ES-I3 (cell line): Measurements from ENCODE around the gene AREG.
"Not testable (repeated sequence)": the region's sequence is repeated elsewhere in the genome, so short reads cannot be mapped to it uniquely, and the experiment has no call there.

Source experiments
- H3K36me3 ChIP-seq: 2 replicates; pipeline ENCODE4 v1.6.1; 2013; ENCODE audit warnings: mild to moderate bottlenecking, low read length, control low read depth, moderate library complexity; ENCODE audit not compliant: insufficient read depth
- H3K4me1 ChIP-seq: 2 replicates; pipeline ENCODE4 v1.6.1; 2013; ENCODE audit warnings: mild to moderate bottlenecking, control low read depth, low read length; ENCODE audit not compliant: insufficient read depth
- H3K9ac ChIP-seq: 2 replicates; pipeline ENCODE4 v1.6.1; 2013; ENCODE audit warnings: low read depth, mild to moderate bottlenecking, low read length, moderate library complexity
- H3K9me3 ChIP-seq: 2 replicates; pipeline ENCODE4 v1.6.1; 2013; ENCODE audit warnings: mild to moderate bottlenecking, low read length, moderate library complexity; ENCODE audit not compliant: control insufficient read depth, insufficient read depth

Gene AREG, protein sequence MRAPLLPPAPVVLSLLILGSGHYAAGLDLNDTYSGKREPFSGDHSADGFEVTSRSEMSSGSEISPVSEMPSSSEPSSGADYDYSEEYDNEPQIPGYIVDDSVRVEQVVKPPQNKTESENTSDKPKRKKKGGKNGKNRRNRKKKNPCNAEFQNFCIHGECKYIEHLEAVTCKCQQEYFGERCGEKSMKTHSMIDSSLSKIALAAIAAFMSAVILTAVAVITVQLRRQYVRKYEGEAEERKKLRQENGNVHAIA

DNA sequence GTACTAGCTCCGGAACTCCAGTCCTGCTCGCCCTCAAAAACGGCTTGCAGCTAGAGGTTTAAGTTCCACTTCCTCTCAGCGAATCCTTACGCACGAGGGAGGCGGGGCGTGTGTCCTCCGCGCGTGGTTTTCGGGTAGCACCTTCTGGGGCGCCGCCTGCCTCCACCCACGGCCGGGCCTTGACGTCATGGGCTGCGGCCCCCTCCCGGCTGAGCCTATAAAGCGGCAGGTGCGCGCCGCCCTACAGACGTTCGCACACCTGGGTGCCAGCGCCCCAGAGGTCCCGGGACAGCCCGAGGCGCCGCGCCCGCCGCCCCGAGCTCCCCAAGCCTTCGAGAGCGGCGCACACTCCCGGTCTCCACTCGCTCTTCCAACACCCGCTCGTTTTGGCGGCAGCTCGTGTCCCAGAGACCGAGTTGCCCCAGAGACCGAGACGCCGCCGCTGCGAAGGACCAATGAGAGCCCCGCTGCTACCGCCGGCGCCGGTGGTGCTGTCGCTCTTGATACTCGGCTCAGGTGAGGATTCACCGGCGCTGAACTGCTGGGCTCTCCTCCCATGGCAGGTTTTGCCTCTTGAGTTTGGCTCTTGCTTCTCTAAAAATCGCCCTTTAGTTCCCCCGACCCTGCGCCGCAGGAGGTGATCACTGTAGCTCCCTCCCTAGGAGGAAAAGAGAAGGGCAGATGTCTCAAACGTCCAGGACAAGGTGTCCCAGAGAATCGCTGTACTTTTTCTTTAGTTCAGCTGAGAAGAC is at the start of gene AREG:
TSS of gene AREG (plus strand) at position 246 of the 752 bp plus-strand sequence. CDS start at position 456, 210 bp downstream.
- Histone ChIP-seq H3K4me1 (no peaks in the 10 kb centered on the region), H3K9me3 (no peaks in the 10 kb centered on the region), H3K9ac (peak within 1 kb of the TSS; percentile 62), H3K36me3 (no peaks in the 10 kb centered on the region)

DNA sequence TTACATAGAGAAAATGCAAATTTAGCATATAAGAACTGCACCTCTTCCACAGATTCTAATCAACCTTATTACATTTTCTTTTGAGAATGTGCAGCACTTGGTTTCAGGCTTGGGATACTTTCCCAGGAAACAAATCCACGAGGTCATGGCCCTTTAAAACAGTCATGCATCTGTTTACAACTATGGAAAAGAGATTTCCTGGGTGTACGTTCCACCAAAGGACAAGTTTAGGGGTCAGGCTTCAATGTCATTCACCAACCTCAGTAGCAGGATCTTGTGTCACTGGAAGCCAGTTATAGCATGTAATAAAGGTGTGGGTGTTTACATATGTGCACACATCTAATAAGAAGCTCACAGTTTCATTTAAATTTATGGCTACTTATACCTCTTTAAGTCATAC is 49.3 kb upstream of the AREG start:
- no peaks in the 10 kb centered on the region for H3K4me1 ChIP-seq
- H3K9ac ChIP-seq = no peak overlapping the region
- H3K9me3 ChIP-seq = no peaks in the 10 kb centered on the region
- H3K36me3 ChIP-seq = no peaks in the 10 kb centered on the region

DNA sequence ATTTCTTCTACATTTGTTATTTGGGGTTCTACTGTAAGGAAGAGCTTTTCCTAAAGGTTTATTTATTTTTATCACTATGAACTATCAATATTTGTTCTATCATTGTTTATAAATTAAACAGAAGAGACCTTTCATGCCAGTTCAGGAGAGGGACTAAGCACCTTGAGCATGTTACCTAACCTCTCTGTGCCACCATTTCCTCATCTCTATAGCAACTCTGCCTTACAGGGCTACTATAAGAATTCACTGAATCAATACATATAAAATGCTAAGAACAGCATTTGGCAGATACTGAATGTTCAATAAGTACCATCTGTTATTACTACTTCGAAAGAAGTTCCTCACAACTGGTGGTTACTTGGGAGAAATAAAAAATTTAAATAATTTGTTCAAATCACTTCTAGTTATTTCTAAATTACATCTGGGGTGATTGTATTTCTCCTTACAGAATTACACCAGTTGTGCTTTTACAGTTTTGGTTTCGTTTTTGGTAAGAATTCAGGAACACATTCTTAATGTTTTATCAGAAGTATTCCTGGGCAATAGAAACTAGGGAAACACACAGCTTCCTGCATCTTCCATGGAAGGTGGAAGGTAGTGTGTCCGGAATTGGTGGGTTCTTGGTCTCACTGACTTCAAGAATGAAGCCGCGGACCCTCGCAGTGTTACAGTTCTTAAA is 47.0 kb upstream of the AREG start:
- Histone ChIP-seq H3K36me3 (no peaks in the 10 kb centered on the region), H3K4me1 (no peaks in the 10 kb centered on the region), H3K9me3 (no peaks in the 10 kb centered on the region), H3K9ac (no peak overlapping the region)

DNA sequence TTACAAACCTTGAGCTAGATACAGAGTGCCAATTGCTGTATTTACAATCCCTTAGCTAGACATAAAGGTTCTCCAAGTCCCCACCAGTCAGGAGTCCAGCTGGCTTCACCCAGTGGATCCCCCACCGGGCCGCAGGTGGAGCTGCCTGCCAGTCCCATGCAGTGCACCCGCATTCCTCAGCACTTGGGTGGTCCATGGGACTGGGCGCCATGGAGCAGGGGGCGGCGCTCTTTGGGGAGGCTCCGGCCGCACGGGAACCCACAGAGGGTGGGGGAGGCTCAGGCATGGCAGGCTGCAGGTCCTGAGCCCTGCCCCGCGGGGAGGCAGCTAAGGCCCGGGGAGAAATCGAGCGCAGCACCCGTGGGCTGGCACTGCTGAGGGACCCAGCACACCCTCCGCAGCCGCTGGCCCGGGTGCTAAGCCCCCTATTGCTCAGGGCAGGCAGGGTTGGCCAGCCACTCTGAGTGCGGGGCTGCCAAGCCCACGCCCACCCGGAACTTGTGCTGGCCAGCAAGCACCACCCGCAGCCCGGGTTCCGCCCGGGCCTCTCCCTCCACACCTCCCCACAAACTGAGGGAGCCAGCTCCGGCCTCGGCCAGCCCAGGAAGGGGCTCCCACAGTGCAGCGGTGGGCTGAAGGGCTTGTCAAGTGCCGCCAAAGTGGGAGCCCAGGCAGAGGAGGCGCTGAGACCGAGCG is 45.9 kb upstream of the AREG start:
- not testable (repeated sequence) for H3K9ac ChIP-seq, H3K36me3 ChIP-seq, H3K9me3 ChIP-seq, H3K4me1 ChIP-seq

DNA sequence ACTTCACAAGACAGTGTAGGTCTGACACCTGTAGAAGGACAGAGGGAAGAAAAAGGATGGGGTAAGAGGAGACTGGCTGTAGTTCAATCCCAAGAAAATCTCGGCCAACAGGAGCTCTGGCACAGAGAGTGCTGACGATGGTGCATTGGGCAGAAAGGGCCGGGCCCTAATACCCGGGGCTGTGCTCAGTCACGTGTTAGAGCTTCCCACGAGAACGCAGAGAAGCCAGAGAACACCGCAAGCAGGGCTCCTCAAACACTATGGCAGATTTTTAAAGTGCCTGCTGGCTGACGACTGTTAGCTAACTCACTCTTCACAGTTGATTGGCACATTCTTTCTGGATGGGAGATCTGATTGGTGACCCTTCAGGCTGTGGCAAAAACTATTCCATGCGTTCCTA is 44.5 kb upstream of the AREG start:
- Histone ChIP-seq H3K36me3 (no peaks in the 10 kb centered on the region), H3K9ac (no peak overlapping the region), H3K9me3 (no peaks in the 10 kb centered on the region), H3K4me1 (no peaks in the 10 kb centered on the region)

DNA sequence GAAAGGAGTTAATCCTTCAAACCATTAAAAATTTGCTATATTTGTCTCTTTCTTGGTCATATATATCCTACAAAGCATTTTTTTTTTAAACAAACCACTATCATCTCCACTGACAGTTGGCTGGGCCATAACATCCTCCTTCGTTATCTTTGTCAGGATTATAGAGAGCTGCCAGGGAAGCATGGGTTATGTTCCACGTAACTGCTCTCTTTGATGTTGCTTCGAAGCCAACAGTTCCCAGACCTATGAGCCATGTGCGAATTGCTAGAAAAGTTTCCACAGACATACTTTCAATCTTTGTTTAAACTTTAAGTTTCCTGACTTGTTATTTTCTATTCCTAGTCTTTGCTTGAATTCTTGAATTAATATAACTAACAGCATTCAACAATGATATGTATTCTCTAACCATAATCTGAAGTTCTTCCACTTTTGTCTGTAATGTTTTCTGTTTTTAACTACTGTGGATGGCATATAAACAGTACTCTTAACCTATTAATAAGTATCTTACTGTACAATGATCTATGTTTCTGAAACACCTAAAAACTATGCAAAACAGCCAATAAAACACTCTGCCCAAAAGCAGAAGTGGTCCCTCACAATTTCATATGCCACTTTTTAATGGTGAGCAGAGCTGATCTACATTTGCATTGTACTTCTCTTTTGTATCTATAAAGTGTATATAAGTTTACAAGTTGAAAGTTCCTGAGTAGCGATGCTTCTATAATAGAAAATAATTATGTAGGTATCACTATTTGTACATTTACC is 42.1 kb upstream of the AREG start:
- no peak overlapping the region for H3K9ac ChIP-seq
- no peaks in the 10 kb centered on the region for H3K9me3 ChIP-seq
- no peaks in the 10 kb centered on the region for H3K36me3 ChIP-seq
- no peaks in the 10 kb centered on the region; the same call in 1 of the 2 replicates for H3K4me1 ChIP-seq

DNA sequence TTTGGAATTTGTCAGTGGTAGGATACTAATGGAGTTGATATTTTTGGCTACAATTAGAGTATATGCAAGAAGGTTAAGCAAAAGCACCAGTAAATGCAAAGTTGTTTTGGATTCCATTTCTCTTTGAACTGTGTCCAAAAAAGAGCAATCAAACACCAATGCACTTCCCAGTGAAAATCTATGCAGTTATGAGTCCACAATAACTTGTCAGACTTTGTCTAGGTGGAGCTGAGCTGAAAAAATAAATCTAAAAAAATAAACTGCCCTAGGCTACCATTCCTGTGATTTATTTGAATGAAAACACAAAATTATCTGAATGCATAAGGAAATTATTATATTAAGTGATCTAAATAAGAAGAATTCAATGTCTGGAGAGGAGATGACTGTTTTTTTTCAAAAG is 37.0 kb upstream of the AREG start:
- no peak overlapping the region for H3K9ac ChIP-seq
- no peaks in the 10 kb centered on the region for H3K9me3 ChIP-seq
- no peaks in the 10 kb centered on the region for H3K36me3 ChIP-seq
- peaks cover 13% of the 10 kb centered on the region for H3K4me1 ChIP-seq

DNA sequence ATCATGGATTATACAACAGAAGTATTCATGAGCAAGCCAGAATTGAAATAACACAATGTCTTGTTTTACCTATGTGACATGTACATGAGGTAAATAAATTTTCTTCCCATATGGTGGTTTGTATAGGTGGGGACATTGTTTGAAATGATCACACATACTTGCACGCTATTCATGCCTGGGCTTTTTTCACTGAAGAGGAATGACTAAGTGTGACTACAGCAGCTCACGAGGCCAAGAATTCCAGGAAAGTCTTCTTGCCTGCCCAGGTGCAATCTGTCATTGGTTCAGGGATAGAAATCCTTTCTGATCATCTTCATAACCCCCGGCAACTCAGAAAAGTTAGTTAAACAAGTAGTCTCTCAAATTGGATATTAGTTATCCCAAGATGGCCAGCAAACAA is 36.3 kb upstream of the AREG start:
- no peaks in the 10 kb centered on the region for H3K36me3 ChIP-seq
- peaks cover 13% of the 10 kb centered on the region for H3K4me1 ChIP-seq
- no peaks in the 10 kb centered on the region for H3K9me3 ChIP-seq
- no peak overlapping the region for H3K9ac ChIP-seq

DNA sequence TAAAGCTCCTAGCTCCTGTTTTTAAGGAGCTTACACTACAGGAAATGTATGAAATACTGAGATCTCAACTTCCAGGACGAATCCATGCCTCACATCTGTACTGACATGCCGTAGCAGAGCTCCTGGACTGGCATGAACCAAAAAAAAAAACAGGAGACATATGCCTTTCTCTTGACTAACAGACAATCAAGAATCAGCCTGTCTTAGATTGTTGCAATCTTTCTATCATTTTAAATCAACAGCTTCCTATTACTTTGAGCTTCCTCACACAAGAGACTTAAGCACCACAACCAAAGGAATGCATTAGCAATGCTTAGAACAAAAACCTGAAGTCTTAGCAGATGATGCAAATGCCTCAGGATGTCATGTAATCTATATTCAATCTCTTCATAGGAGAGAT is 34.7 kb upstream of the AREG start:
- H3K36me3 ChIP-seq = no peaks in the 10 kb centered on the region
- peaks cover 13% of the 10 kb centered on the region for H3K4me1 ChIP-seq
- H3K9ac ChIP-seq = no peak overlapping the region
- no peaks in the 10 kb centered on the region for H3K9me3 ChIP-seq

DNA sequence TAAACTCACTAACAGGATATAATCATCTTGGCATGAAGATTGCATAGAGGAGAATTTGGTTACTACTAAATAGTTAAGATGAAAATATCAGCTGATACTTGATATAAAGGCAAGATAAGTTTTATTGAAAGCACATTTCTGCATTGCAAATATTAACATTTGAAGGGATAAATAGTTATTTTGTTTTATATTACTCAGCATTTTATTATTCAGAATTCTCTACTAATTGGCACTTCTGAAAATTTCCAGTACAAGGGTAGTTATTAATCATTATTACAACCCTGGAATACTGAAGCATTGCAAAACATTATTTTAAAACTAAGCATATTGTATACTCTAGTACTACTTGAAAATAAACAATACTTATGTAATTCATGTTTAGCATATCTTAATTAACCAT is 32.7 kb upstream of the AREG start:
- Histone ChIP-seq H3K36me3 (no peaks in the 10 kb centered on the region), H3K9ac (no peak overlapping the region), H3K4me1 (peaks cover 13% of the 10 kb centered on the region), H3K9me3 (no peaks in the 10 kb centered on the region)

DNA sequence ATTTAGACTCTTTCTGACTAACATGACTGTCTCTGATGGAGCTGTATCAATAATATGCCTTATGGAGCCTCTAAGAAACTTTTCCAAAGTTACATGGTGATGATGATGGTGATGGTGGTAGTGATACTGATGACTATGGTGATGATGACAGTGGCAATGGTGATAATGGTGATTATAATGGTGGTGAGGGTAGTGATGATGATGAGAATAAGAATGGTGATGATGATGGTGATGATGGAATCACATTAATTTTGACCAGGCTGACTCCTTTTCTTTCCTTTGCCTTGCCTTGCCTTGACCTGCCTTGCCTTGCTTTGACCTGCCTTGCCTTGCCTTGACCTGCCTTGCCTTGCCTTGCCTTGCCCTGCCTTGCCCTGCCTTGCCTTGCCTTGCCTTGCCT is 31.7 kb upstream of the AREG start:
- Histone ChIP-seq H3K9ac (no peak overlapping the region), H3K9me3 (no peaks in the 10 kb centered on the region), H3K4me1 (peaks cover 13% of the 10 kb centered on the region), H3K36me3 (no peaks in the 10 kb centered on the region)

DNA sequence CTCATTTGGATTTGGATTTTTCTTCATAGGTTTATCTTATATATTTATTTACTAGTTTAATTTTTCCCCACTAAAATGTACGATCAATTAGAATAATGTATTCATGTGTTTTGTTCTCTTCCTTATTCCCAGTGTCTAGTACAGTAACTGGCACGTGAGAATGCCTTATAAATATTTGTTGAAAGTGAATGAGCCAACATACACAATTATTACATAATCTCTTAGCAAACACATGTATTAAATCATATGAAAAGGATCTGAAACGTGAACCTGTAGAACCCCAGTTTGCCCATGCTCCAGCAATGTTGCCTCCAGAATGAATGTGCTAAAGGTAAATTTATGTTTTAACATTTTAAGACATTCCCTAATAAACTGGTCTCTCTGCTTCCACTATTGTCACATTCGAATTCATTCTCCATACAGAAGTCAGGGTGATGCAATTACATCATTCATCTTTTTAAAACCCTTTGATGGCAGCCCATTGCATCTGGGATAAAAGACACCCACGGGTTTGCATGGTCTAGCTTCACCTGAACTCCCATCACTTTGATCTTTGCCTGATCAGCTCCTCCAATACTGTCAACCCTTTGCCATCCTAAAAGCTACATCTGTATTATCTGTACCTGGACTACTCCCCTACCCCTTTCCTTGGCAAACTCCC is 30.7 kb upstream of the AREG start:
- H3K9ac ChIP-seq = no peak overlapping the region

DNA sequence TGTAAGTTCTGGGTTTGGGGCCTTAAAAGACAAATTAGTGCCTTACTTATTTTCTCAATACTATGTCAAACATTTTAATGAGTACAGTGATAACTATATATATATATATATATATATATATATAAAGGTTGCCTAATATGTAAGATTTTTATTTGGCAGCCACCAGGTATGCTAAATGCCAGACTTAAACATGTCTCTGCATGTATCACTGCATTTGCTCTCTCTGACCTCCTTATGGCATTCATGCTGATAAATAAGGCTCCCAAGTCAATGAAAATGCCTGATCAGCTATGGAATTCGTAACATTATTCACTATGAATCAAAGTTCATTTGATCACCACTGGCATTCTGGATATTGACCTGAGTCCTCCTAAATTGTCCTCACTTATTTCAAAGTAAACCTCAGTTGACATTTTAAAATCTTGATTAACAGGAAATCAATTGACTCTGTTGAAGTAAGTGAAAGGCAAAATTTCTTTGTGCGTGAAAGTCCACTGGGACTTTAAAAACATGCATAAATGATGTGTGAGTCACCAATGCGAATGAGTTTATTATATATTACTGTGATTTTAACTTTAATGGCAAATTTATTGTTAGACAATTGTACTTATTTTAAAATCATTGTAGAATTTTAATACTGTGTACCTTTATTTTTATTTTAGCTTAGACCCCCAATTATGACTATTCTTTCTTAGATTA is 29.2 kb upstream of the AREG start:
- Histone ChIP-seq H3K9me3 (peaks cover 3% of the 10 kb centered on the region; the same call in 1 of the 2 replicates), H3K9ac (no peak overlapping the region), H3K4me1 (peaks cover 2% of the 10 kb centered on the region; the same call in 1 of the 2 replicates), H3K36me3 (no peaks in the 10 kb centered on the region)

More for the DNA sequence above, 30.7 kb upstream of the AREG start:
- Histone ChIP-seq H3K36me3 (no peaks in the 10 kb centered on the region), H3K4me1 (peaks cover 13% of the 10 kb centered on the region), H3K9me3 (peaks cover 1% of the 10 kb centered on the region; the same call in 1 of the 2 replicates)
